Type B pancreatic cell (in vitro differentiated cells): ENCODE results near the gene ANTXR2. TPM values are rescaled to one million over a fixed set of nuclear protein-coding genes. Genes with fewer than 3 reads are reported as not detected.

Experiments used
- DNase-seq: peaks from one replicate; pipeline ENCODE4 v3.0.0; 2021; ENCODE audit warnings: mixed read lengths; ENCODE audit not compliant: unreplicated experiment; ENCODE audit errors: extremely low spot score
- H3K27ac Mint-ChIP-seq: 2 replicates; pipeline ENCODE4 v1.8.0; 2021; ENCODE audit warnings: mild to moderate bottlenecking, mixed read lengths
- H3K27me3 Mint-ChIP-seq: 2 replicates; pipeline ENCODE4 v1.8.0; 2021; ENCODE audit warnings: mixed read lengths
- H3K36me3 Mint-ChIP-seq: 2 replicates; pipeline ENCODE4 v1.8.0; 2021; ENCODE audit warnings: mixed read lengths
- H3K4me1 Mint-ChIP-seq: one replicate; pipeline ENCODE4 v1.8.0; 2021; ENCODE audit warnings: mixed read lengths; ENCODE audit not compliant: unreplicated experiment
- H3K4me3 Mint-ChIP-seq: 2 replicates; pipeline ENCODE4 v1.8.0; 2021; ENCODE audit warnings: mild to moderate bottlenecking, mixed read lengths
- H3K9me3 Mint-ChIP-seq: 2 replicates; pipeline ENCODE4 v1.8.0; 2021; ENCODE audit warnings: mixed read lengths
- total RNA-seq: library from RNA; stranded (reverse); gene quantifications from 2 replicates; pipeline ENCODE4 v1.2.1, GENCODE V29; 2021; ENCODE audit warnings: low replicate concordance
- TF ChIP-seq, protein P1 (sequence below): fragments of 200-600 bp; sonication (generic); conservative IDR thresholded peaks from 2 replicates; pipeline ENCODE4 v1.5.0; 2021; ENCODE audit warnings: antibody characterized with exemption, mild to moderate bottlenecking

The ANTXR2 gene
- total RNA-seq, 1 donor from 2014 or later = 30.4 TPM

DNA sequence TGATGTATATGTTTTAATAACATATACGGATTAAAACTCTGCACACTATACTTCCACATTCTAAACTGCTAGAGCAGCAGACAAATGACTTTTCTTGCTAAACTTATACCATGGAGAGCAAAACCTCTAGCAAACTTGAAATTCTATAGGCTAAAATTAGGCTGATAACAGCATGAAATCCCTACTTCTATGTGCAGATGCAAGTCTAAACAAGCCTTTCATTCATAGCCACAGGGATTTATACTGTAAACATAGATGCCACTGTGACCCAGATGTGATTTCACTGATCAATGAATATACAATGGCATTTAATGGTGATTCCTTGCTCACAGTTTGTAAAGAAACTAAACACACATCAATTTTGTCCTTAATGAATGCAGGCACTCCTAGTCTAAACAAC, 151.0 kb downstream of the ANTXR2 start:
- no peak for DNase-seq
- Mint-ChIP-seq H3K27me3 (no peaks in the 10 kb centered on the region), H3K4me3 (no peak overlapping the region), H3K27ac (no peak overlapping the region), H3K4me1 (no peaks in the 10 kb centered on the region), H3K9me3 (no peaks in the 10 kb centered on the region), H3K36me3 (no peaks in the 10 kb centered on the region)
- TF ChIP-seq, protein P1, sequence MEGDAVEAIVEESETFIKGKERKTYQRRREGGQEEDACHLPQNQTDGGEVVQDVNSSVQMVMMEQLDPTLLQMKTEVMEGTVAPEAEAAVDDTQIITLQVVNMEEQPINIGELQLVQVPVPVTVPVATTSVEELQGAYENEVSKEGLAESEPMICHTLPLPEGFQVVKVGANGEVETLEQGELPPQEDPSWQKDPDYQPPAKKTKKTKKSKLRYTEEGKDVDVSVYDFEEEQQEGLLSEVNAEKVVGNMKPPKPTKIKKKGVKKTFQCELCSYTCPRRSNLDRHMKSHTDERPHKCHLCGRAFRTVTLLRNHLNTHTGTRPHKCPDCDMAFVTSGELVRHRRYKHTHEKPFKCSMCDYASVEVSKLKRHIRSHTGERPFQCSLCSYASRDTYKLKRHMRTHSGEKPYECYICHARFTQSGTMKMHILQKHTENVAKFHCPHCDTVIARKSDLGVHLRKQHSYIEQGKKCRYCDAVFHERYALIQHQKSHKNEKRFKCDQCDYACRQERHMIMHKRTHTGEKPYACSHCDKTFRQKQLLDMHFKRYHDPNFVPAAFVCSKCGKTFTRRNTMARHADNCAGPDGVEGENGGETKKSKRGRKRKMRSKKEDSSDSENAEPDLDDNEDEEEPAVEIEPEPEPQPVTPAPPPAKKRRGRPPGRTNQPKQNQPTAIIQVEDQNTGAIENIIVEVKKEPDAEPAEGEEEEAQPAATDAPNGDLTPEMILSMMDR = no peak

GRCh38 chr4:79920163-79920853, 152.7 kb downstream of the ANTXR2 start:
- H3K27ac Mint-ChIP-seq = no peak overlapping the region
- no peak for DNase-seq
- no peaks in the 10 kb centered on the region for H3K9me3 Mint-ChIP-seq
- TF ChIP-seq, protein P1 = no peak
- no peaks in the 10 kb centered on the region for H3K27me3 Mint-ChIP-seq
- H3K36me3 Mint-ChIP-seq = no peaks in the 10 kb centered on the region
- H3K4me3 Mint-ChIP-seq = no peak overlapping the region
- H3K4me1 Mint-ChIP-seq = no peaks in the 10 kb centered on the region

GRCh38 chr4:79918292-79918691, 154.7 kb downstream of the ANTXR2 start:
- H3K9me3 Mint-ChIP-seq = no peaks in the 10 kb centered on the region
- no peak overlapping the region for H3K4me3 Mint-ChIP-seq
- TF ChIP-seq, protein P1 = no peak

GRCh38 chr4:79917246-79917645, 155.8 kb downstream of the ANTXR2 start:
- no peaks in the 10 kb centered on the region for H3K9me3 Mint-ChIP-seq
- TF ChIP-seq, protein P1 = peak; percentile 68
- no peak overlapping the region for H3K4me3 Mint-ChIP-seq
- no peaks in the 10 kb centered on the region for H3K27me3 Mint-ChIP-seq
- no peak overlapping the region for H3K27ac Mint-ChIP-seq
- DNase-seq = no peak
- H3K36me3 Mint-ChIP-seq = no peaks in the 10 kb centered on the region
- peaks cover 4% of the 10 kb centered on the region for H3K4me1 Mint-ChIP-seq

More at GRCh38 chr4:79918292-79918691, 154.7 kb downstream of the ANTXR2 start:
- Mint-ChIP-seq H3K27me3 (no peaks in the 10 kb centered on the region), H3K36me3 (no peaks in the 10 kb centered on the region), H3K4me1 (peaks cover 4% of the 10 kb centered on the region), H3K27ac (no peak overlapping the region)
- no peak for DNase-seq

DNA sequence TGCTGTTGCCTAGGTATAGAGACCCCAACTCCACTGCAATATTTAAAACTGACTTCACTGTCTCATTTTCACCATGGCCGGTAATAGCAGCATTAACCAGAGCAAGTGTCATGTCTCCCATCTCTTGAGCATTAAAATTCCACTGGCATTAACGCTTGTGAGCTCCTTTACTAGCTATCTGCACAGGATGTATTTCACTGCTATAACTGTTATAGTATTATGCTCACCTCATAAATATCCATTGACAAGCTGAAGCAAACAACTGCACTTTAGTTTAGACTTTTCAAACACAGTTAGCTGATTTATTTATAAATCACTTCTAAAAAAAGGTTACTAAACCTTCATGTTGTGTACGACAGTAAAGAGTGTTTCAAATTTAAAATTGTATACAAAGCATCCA, 157.8 kb downstream of the ANTXR2 start:
- H3K4me3 Mint-ChIP-seq = no peak overlapping the region
- no peaks in the 10 kb centered on the region for H3K27me3 Mint-ChIP-seq
- DNase-seq = no peak
- H3K4me1 Mint-ChIP-seq = peaks cover 4% of the 10 kb centered on the region
- H3K9me3 Mint-ChIP-seq = no peaks in the 10 kb centered on the region
- H3K27ac Mint-ChIP-seq = no peak overlapping the region
- no peaks in the 10 kb centered on the region for H3K36me3 Mint-ChIP-seq
- TF ChIP-seq, protein P1 = no peak

GRCh38 chr4:79913581-79913980, 159.4 kb downstream of the ANTXR2 start:
- Mint-ChIP-seq H3K4me3 (no peak overlapping the region), H3K27me3 (no peaks in the 10 kb centered on the region), H3K9me3 (no peaks in the 10 kb centered on the region), H3K36me3 (no peaks in the 10 kb centered on the region), H3K27ac (no peak overlapping the region), H3K4me1 (peaks cover 4% of the 10 kb centered on the region)
- TF ChIP-seq, protein P1 = no peak
- no peak for DNase-seq
